Neural crest cell (in vitro differentiated cells): ENCODE results near the gene COL11A1. TPM values are rescaled to one million over a fixed set of nuclear protein-coding genes. Genes with fewer than 3 reads are reported as not detected.

Experiments
- DNase-seq: peaks from one replicate; pipeline ENCODE4 v3.0.0; 2021; ENCODE audit warnings: low read depth, mixed read lengths, low spot score
- H3K27ac Mint-ChIP-seq: one replicate; pipeline ENCODE4 v1.8.0; 2021; ENCODE audit warnings: mild to moderate bottlenecking, mixed read lengths; ENCODE audit not compliant: unreplicated experiment
- H3K27me3 Mint-ChIP-seq: 2 replicates; pipeline ENCODE4 v1.8.0; 2021; ENCODE audit warnings: low read depth, mild to moderate bottlenecking, mixed read lengths
- H3K36me3 Mint-ChIP-seq: 2 replicates; pipeline ENCODE4 v1.8.0; 2021; ENCODE audit warnings: low read depth, mild to moderate bottlenecking, mixed read lengths
- H3K4me1 Mint-ChIP-seq: 2 replicates; pipeline ENCODE4 v1.8.0; 2021; ENCODE audit warnings: mixed read lengths
- H3K4me3 Mint-ChIP-seq: one replicate; pipeline ENCODE4 v1.8.0; 2021; ENCODE audit warnings: mild to moderate bottlenecking, mixed read lengths
- H3K9me3 Mint-ChIP-seq: 2 replicates; pipeline ENCODE4 v1.8.0; 2021; ENCODE audit warnings: mixed read lengths
- CTCF ChIP-seq: fragments of 200-600 bp; sonication (generic); conservative IDR thresholded peaks from 2 replicates; pipeline ENCODE4 v1.5.0; 2021; ENCODE audit warnings: antibody characterized with exemption, mild to moderate bottlenecking
- total RNA-seq: library from RNA; stranded (reverse); gene quantifications from 2 replicates; pipeline ENCODE4 v1.2.1, GENCODE V29; 2021

Gene COL11A1
- total RNA-seq, 1 donor from 2014 or later, result 25.1 TPM

GRCh38 chr1:103120981-103121380 is 12.7 kb upstream of the COL11A1 start:
- no peak for DNase-seq
- H3K4me1 Mint-ChIP-seq, result no peaks in the 10 kb centered on the region
- H3K27ac Mint-ChIP-seq, result no peak overlapping the region
- H3K36me3 Mint-ChIP-seq, result no peaks in the 10 kb centered on the region
- no peaks in the 10 kb centered on the region for H3K27me3 Mint-ChIP-seq
- no peak overlapping the region for H3K4me3 Mint-ChIP-seq
- no peak for TF ChIP-seq CTCF
- peaks cover 10% of the 10 kb centered on the region for H3K9me3 Mint-ChIP-seq

GRCh38 chr1:103112546-103112945 is 4.2 kb upstream of the COL11A1 start:
- no peak for TF ChIP-seq CTCF
- H3K4me1 Mint-ChIP-seq, result peaks cover 38% of the 10 kb centered on the region
- H3K27ac Mint-ChIP-seq, result no peak overlapping the region
- no peaks in the 10 kb centered on the region for H3K36me3 Mint-ChIP-seq
- DNase-seq, result no peak
- H3K4me3 Mint-ChIP-seq, result no peak overlapping the region
- peaks cover 7% of the 10 kb centered on the region for H3K9me3 Mint-ChIP-seq
- H3K27me3 Mint-ChIP-seq, result peaks cover 4% of the 10 kb centered on the region

DNA sequence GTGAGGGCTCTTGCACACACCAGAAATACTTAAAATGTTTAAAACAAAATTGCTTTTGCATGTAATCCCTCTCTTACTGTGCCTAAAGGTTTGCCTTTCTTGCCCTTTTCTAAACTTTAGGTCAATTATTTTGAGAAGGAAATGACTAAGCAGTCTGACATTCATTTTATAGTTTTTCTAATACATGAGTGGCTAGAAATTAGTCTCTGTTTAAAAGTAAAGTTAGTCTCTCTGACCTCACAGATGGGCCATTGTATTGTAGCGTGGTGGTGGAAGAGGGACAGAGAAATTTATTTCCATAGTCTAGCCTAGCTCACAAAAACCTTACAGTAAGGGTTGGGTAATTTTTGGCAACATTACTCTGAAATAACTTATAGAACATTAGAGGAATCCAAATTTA is 3.6 kb upstream of the COL11A1 start:
- no peak for TF ChIP-seq CTCF

DNA sequence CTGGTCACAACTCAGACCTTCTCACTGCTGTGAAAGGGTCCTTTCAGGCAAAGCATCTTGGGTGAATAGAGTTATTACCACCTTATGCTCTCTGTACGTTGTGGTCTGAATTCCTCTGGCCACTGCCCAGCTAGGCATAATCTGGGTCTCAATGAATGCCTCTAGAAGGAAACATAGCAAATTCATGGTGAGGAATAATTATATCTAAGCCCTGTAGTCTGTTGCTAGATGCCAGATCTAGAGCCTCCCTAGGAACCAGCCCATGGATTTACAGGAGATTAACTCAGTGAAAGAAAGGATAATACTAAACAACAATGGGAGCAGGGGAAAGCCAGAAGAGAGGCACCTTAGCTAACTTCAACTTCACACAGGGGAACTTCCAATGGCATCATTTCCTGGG is 2.4 kb upstream of the COL11A1 start:
- H3K36me3 Mint-ChIP-seq, result no peaks in the 10 kb centered on the region
- no peak for DNase-seq
- peaks cover 50% of the 10 kb centered on the region for H3K4me1 Mint-ChIP-seq
- no peak for TF ChIP-seq CTCF
- H3K27ac Mint-ChIP-seq, result no peak overlapping the region
- H3K9me3 Mint-ChIP-seq, result no peaks in the 10 kb centered on the region
- peak overlapping the region; percentile 68 for H3K4me3 Mint-ChIP-seq
- H3K27me3 Mint-ChIP-seq, result peaks cover 6% of the 10 kb centered on the region

More for the DNA sequence above, 3.6 kb upstream of the COL11A1 start:
- Mint-ChIP-seq H3K27ac (no peak overlapping the region), H3K4me3 (peak overlapping the region; percentile 17), H3K9me3 (peaks cover 4% of the 10 kb centered on the region), H3K36me3 (no peaks in the 10 kb centered on the region), H3K4me1 (peaks cover 42% of the 10 kb centered on the region), H3K27me3 (peaks cover 6% of the 10 kb centered on the region)
- DNase-seq, result no peak

GRCh38 chr1:103109311-103109920 is 1.1 kb upstream of the COL11A1 start:
- Mint-ChIP-seq H3K4me3 (peak overlapping the region; percentile 92), H3K27ac (no peak overlapping the region), H3K36me3 (no peaks in the 10 kb centered on the region), H3K4me1 (peaks cover 50% of the 10 kb centered on the region), H3K9me3 (no peaks in the 10 kb centered on the region), H3K27me3 (peaks cover 6% of the 10 kb centered on the region)
- DNase-seq, result no peak
- TF ChIP-seq CTCF, result no peak
